Liver (tissue), 3 donors: ENCODE data around the gene SERTAD1.

Experiments
- HNF4A ChIP-seq, 2 donors: conservative IDR thresholded peaks; 2 replicates each; pipeline ENCODE4 v1.6.1; 2016; ENCODE audit warnings: antibody characterized with exemption in 2 of 2, mild to moderate bottlenecking in 2 of 2
- YY1 ChIP-seq: IDR thresholded peaks from 2 replicates; pipeline ENCODE4 v1.6.1; 2016; ENCODE audit warnings: antibody characterized with exemption, mild to moderate bottlenecking
- TF ChIP-seq, protein P1 (sequence below): fragments of 150-350 bp; IDR thresholded peaks from 2 replicates; pipeline ENCODE4 v1.5.1; 2017; ENCODE audit warnings: improper control_type of control experiment, low read depth, low read length; ENCODE audit not compliant: missing input control
- donor health status: healthy.
- donor health status: healthy.

DNA sequence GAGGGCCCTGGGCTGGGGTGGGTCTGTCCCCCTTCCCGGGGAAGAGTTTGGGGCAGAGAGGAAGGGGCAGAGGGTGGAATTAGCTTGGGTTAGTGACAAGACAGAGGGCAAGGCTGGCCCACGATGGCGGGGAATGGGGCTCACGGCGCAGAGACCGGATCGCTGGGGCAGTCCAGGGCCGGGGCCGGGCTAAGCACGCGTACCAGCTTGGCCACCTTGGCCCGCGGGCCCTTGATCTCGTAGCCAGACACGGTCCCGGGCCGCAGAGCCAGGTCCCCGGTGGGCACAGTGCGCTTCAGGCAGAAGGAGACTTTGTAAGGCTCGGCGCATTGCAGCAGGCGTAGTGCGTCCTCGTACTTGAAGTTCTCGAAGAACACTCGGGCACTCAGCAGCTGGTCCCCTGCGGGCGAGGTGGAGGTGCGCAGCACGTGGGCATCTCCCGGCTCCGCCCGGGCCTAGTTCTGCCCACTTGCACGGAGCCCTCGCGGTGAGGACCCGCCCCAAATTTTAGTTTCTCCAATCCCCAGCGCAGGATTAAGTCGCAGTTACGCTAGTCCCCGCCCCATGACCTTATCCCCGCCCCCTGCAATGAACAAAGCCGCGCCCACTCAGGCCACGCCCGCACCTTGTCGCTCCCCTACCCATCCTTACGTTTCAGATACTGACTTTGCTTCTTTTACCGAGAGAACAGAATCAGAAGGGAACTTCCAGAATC, 27.2 kb downstream of the SERTAD1 start:
- TF ChIP-seq YY1 (no peak), HNF4A (conservative IDR thresholded peaks at IDR 0.05) (no peak)
- TF ChIP-seq, protein P1, sequence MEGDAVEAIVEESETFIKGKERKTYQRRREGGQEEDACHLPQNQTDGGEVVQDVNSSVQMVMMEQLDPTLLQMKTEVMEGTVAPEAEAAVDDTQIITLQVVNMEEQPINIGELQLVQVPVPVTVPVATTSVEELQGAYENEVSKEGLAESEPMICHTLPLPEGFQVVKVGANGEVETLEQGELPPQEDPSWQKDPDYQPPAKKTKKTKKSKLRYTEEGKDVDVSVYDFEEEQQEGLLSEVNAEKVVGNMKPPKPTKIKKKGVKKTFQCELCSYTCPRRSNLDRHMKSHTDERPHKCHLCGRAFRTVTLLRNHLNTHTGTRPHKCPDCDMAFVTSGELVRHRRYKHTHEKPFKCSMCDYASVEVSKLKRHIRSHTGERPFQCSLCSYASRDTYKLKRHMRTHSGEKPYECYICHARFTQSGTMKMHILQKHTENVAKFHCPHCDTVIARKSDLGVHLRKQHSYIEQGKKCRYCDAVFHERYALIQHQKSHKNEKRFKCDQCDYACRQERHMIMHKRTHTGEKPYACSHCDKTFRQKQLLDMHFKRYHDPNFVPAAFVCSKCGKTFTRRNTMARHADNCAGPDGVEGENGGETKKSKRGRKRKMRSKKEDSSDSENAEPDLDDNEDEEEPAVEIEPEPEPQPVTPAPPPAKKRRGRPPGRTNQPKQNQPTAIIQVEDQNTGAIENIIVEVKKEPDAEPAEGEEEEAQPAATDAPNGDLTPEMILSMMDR, result no peak
